Endothelial cell (in vitro differentiated cells): ENCODE results near the gene DES. TPM values are rescaled to one million over a fixed set of nuclear protein-coding genes. Genes with fewer than 3 reads are reported as not detected.

ENCODE experiments used
- DNase-seq: peaks from one replicate; pipeline ENCODE4 v3.0.0; 2021; ENCODE audit warnings: low spot score
- H3K27ac Mint-ChIP-seq: one replicate; pipeline ENCODE4 v1.8.0; 2021; ENCODE audit warnings: mixed read lengths, inconsistent platforms; ENCODE audit not compliant: unreplicated experiment
- H3K27me3 Mint-ChIP-seq: one replicate; pipeline ENCODE4 v1.8.0; 2021; ENCODE audit warnings: mild to moderate bottlenecking, moderate library complexity, mixed read lengths, inconsistent platforms; ENCODE audit not compliant: unreplicated experiment
- H3K36me3 Mint-ChIP-seq: one replicate; pipeline ENCODE4 v1.8.0; 2021; ENCODE audit warnings: mild to moderate bottlenecking, low read depth, mixed read lengths, inconsistent platforms; ENCODE audit not compliant: unreplicated experiment
- H3K4me1 Mint-ChIP-seq: one replicate; pipeline ENCODE4 v1.8.0; 2021; ENCODE audit warnings: mild to moderate bottlenecking, mixed read lengths, inconsistent platforms; ENCODE audit not compliant: unreplicated experiment
- H3K4me3 Mint-ChIP-seq: one replicate; pipeline ENCODE4 v1.8.0; 2021; ENCODE audit warnings: mild to moderate bottlenecking, mixed read lengths, inconsistent platforms; ENCODE audit not compliant: unreplicated experiment
- H3K9me3 Mint-ChIP-seq: one replicate; pipeline ENCODE4 v1.8.0; 2021; ENCODE audit warnings: mixed read lengths, inconsistent platforms; ENCODE audit not compliant: unreplicated experiment
- CTCF ChIP-seq: fragments of 200-600 bp; sonication (generic); IDR thresholded peaks from one replicate; pipeline ENCODE4 v1.5.0; 2021; ENCODE audit warnings: antibody characterized with exemption; ENCODE audit not compliant: unreplicated experiment
- total RNA-seq: library from RNA; stranded (reverse); fragmentation: NEBNext Ultra II Directional; extraction: Animal tissue kit (Norgen Biotek cat#: 25700); gene quantifications from one replicate; pipeline ENCODE4 v1.2.1, GENCODE V29; 2021; ENCODE audit not compliant: unreplicated experiment

The DES gene
- total RNA-seq, 1 donor from 2014 or later, result 0.10 TPM

- Mint-ChIP-seq H3K4me1 (no peaks in the 10 kb centered on the region), H3K27ac (no peak overlapping the region), H3K27me3 (peaks cover 6% of the 10 kb centered on the region), H3K4me3 (no peak overlapping the region), H3K9me3 (no peaks in the 10 kb centered on the region), H3K36me3 (no peaks in the 10 kb centered on the region)
- TF ChIP-seq CTCF, result no peak
- no peak for DNase-seq
These were observed 2.5 kb upstream of the DES start for GRCh38 chr2:219415580-219416234.

- H3K4me3 Mint-ChIP-seq, result no peak overlapping the region
- DNase-seq, result no peak
- H3K36me3 Mint-ChIP-seq, result no peaks in the 10 kb centered on the region
- no peak for TF ChIP-seq CTCF
- H3K4me1 Mint-ChIP-seq, result no peaks in the 10 kb centered on the region
- peaks cover 6% of the 10 kb centered on the region for H3K27me3 Mint-ChIP-seq
- no peaks in the 10 kb centered on the region for H3K9me3 Mint-ChIP-seq
- H3K27ac Mint-ChIP-seq, result no peak overlapping the region
These were observed 2.0 kb upstream of the DES start for GRCh38 chr2:219416235-219416602.

- Mint-ChIP-seq H3K27ac (no peak overlapping the region), H3K27me3 (peaks cover 6% of the 10 kb centered on the region), H3K9me3 (no peaks in the 10 kb centered on the region), H3K4me1 (no peaks in the 10 kb centered on the region), H3K4me3 (no peak overlapping the region), H3K36me3 (no peaks in the 10 kb centered on the region)
- DNase-seq, result no peak
- no peak for TF ChIP-seq CTCF
These were observed 1.2 kb upstream of the DES start for GRCh38 chr2:219416938-219417337.

GRCh38 chr2:219417374-219417773 lies 803 bp upstream of the DES start:
- Mint-ChIP-seq H3K9me3 (no peaks in the 10 kb centered on the region), H3K27me3 (peaks cover 6% of the 10 kb centered on the region), H3K4me3 (no peak overlapping the region)

GRCh38 chr2:219419012-219419324 lies 791 bp downstream of the DES start:
- no peak for TF ChIP-seq CTCF
- H3K36me3 Mint-ChIP-seq, result no peaks in the 10 kb centered on the region
- DNase-seq, result no peak
- no peaks in the 10 kb centered on the region for H3K4me1 Mint-ChIP-seq
- no peak overlapping the region for H3K4me3 Mint-ChIP-seq
- H3K27ac Mint-ChIP-seq, result no peak overlapping the region
- H3K27me3 Mint-ChIP-seq, result peaks cover 6% of the 10 kb centered on the region
- H3K9me3 Mint-ChIP-seq, result no peaks in the 10 kb centered on the region

More at GRCh38 chr2:219417374-219417773, 803 bp upstream of the DES start:
- DNase-seq, result no peak
- TF ChIP-seq CTCF, result no peak
- H3K27ac Mint-ChIP-seq, result no peak overlapping the region
- no peaks in the 10 kb centered on the region for H3K4me1 Mint-ChIP-seq
- no peaks in the 10 kb centered on the region for H3K36me3 Mint-ChIP-seq
